MM.1S (cell line): ENCODE measurements around the gene SLC17A8.

Source experiments
- DNase-seq: peaks from one replicate; pipeline ENCODE4 v3.0.0-alpha.2; 2015
- H2AFZ ChIP-seq: fragments of 300-600 bp; sonication (generic); 2 replicates; pipeline ENCODE4 v1.6.0; 2016; ENCODE audit warnings: antibody characterized with exemption, low read length
- H3F3A ChIP-seq: fragments of 300-600 bp; sonication (generic); 2 replicates; pipeline ENCODE4 v1.6.1; 2016; ENCODE audit warnings: mild to moderate bottlenecking, antibody characterized with exemption, low read length, moderate library complexity, mixed read lengths; ENCODE audit not compliant: insufficient read depth
- H3K27ac ChIP-seq: fragments of 300-600 bp; sonication (generic); 2 replicates; pipeline ENCODE4 v1.5.1; 2016; ENCODE audit warnings: mild to moderate bottlenecking, low read length
- H3K27me3 ChIP-seq: fragments of 300-600 bp; sonication (generic); replicated peaks from 2 replicates; pipeline ENCODE4 v1.6.0; 2016; ENCODE audit warnings: low read length; ENCODE audit not compliant: insufficient read depth
- H3K36me3 ChIP-seq: fragments of 300-600 bp; sonication (generic); replicated peaks from 2 replicates; pipeline ENCODE4 v1.6.1; 2016; ENCODE audit warnings: mild to moderate bottlenecking, low read length, mixed read lengths; ENCODE audit not compliant: insufficient read depth
- H3K4me1 ChIP-seq: fragments of 300-600 bp; sonication (generic); 2 replicates; pipeline ENCODE4 v1.6.1; 2016; ENCODE audit warnings: low read length, mixed read lengths
- H3K4me2 ChIP-seq: fragments of 300-600 bp; sonication (generic); 2 replicates; pipeline ENCODE4 v1.6.0; 2016; ENCODE audit warnings: low read depth, low read length
- H3K4me3 ChIP-seq: fragments of 300-600 bp; sonication (generic); 2 replicates; pipeline ENCODE4 v1.5.1; 2016; ENCODE audit warnings: low read length, mixed read lengths
- H3K79me2 ChIP-seq: fragments of 300-600 bp; sonication (generic); 2 replicates; pipeline ENCODE4 v1.6.1; 2016; ENCODE audit warnings: mixed run types, low read length, mixed read lengths
- H3K9ac ChIP-seq: fragments of 300-600 bp; sonication (generic); 2 replicates; pipeline ENCODE4 v1.6.1; 2016; ENCODE audit warnings: low read length, mixed read lengths
- H3K9me2 ChIP-seq: fragments of 300-600 bp; sonication (generic); replicated peaks from 2 replicates; pipeline ENCODE4 v1.6.1; 2016; ENCODE audit warnings: mild to moderate bottlenecking, low read length, mixed read lengths; ENCODE audit not compliant: insufficient read depth
- H3K9me3 ChIP-seq: fragments of 300-600 bp; sonication (generic); replicated peaks from 2 replicates; pipeline ENCODE4 v1.6.1; 2016; ENCODE audit warnings: mild to moderate bottlenecking, low read length, mixed read lengths; ENCODE audit not compliant: insufficient read depth
- H4K20me1 ChIP-seq: fragments of 300-600 bp; sonication (generic); 2 replicates; pipeline ENCODE4 v1.6.1; 2016; ENCODE audit warnings: mild to moderate bottlenecking, low read length, moderate library complexity, mixed read lengths; ENCODE audit not compliant: insufficient read depth
- CTCF ChIP-seq: fragments of 300-600 bp; sonication (generic); IDR thresholded peaks from 2 replicates; pipeline ENCODE4 v1.5.1; 2016; ENCODE audit warnings: antibody characterized with exemption, low read length, mixed read lengths
- EZH2 ChIP-seq: fragments of 300-600 bp; sonication (generic); optimal IDR thresholded peaks from 2 replicates; pipeline ENCODE3; 2017; ENCODE audit warnings: low read depth, mild to moderate bottlenecking, antibody characterized with exemption, low read length, mixed read lengths
- EZH2phosphoT487 ChIP-seq: fragments of 300-600 bp; sonication (generic); IDR thresholded peaks from 2 replicates; pipeline ENCODE4 v1.6.1; 2018; ENCODE audit warnings: antibody characterized with exemption, low read length

The SLC17A8 gene

GRCh38 chr12:100365411-100365810, 8.5 kb downstream of the SLC17A8 start:
- Histone ChIP-seq H3K36me3 (no peaks in the 10 kb centered on the region), H3K79me2 (no peaks in the 10 kb centered on the region), H3K9ac (no peak overlapping the region), H3K27me3 (no peaks in the 10 kb centered on the region), H3K4me1 (no peaks in the 10 kb centered on the region), H3K9me2 (no peaks in the 10 kb centered on the region), H3K27ac (no peak overlapping the region), H3F3A (no peaks in the 10 kb centered on the region), H3K4me3 (no peak overlapping the region), H4K20me1 (no peaks in the 10 kb centered on the region), H3K4me2 (no peak overlapping the region), H2AFZ (no peak overlapping the region), H3K9me3 (no peaks in the 10 kb centered on the region)
- DNase-seq = no peak
- TF ChIP-seq EZH2phosphoT487 (no peak), EZH2 (no peak), CTCF (no peak)

DNA sequence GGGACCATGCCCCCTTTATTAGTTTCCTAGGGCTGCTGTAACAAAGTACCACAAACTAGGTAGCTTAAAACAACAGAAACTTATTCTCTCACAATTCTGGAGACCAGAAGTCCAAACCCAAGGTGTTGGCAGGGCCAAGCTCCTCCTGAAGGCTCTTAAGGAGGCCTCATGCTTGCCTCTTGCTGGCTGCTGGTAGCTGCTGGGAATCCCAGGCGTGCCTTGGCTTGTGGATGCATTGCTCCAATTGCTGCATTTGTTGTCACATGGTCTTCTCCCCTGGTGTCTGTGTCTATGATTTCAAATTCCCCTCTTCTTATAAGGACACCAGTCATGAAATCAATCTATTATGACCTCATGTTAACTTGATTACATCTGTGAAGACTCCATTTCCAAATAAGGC, 11.2 kb downstream of the SLC17A8 start:
- Histone ChIP-seq H3K4me3 (no peak overlapping the region), H2AFZ (no peak overlapping the region), H3K4me2 (no peak overlapping the region), H3K9ac (no peak overlapping the region), H3K36me3 (no peaks in the 10 kb centered on the region), H3K27ac (no peak overlapping the region), H4K20me1 (no peaks in the 10 kb centered on the region), H3K4me1 (no peaks in the 10 kb centered on the region), H3K9me3 (no peaks in the 10 kb centered on the region), H3K79me2 (no peaks in the 10 kb centered on the region), H3K27me3 (no peaks in the 10 kb centered on the region), H3F3A (no peaks in the 10 kb centered on the region), H3K9me2 (no peaks in the 10 kb centered on the region)
- no peak for DNase-seq
- TF ChIP-seq CTCF (no peak), EZH2 (no peak), EZH2phosphoT487 (no peak)

GRCh38 chr12:100371146-100371545, 14.3 kb downstream of the SLC17A8 start:
- Histone ChIP-seq H4K20me1 (no peaks in the 10 kb centered on the region), H3K27me3 (no peaks in the 10 kb centered on the region), H3K9ac (no peak overlapping the region), H3K4me2 (no peak overlapping the region), H3K9me3 (no peaks in the 10 kb centered on the region), H3K4me3 (no peak overlapping the region), H3F3A (no peaks in the 10 kb centered on the region), H3K9me2 (no peaks in the 10 kb centered on the region), H3K36me3 (no peaks in the 10 kb centered on the region), H3K4me1 (no peaks in the 10 kb centered on the region), H3K27ac (no peak overlapping the region), H3K79me2 (no peaks in the 10 kb centered on the region), H2AFZ (no peak overlapping the region)
- no peak for TF ChIP-seq EZH2
- no peak for TF ChIP-seq EZH2phosphoT487
- no peak for TF ChIP-seq CTCF
- no peak for DNase-seq
